GM18517 (cell line): ENCODE measurements around the gene E2F6.
"Not testable (repeated sequence)": the region's sequence is repeated elsewhere in the genome, so short reads cannot be mapped to it uniquely, and the experiment has no call there.

Experiments used
- ATAC-seq: cut with Tn5 transposase; IDR thresholded peaks from one replicate; pipeline ENCODE4 v1.9.1; 2021; ENCODE audit warnings: mild to moderate bottlenecking, moderate library complexity; ENCODE audit not compliant: unreplicated experiment

The E2F6 gene

GRCh38 chr2:11416931-11417330 lies 49.0 kb downstream of the E2F6 start:
- no peak for ATAC-seq

- no peak for ATAC-seq
Observed at GRCh38 chr2:11416186-11416585, 49.8 kb downstream of the E2F6 start.

- ATAC-seq, result no peak
Observed at GRCh38 chr2:11414372-11415124, 51.4 kb downstream of the E2F6 start.

- no peak for ATAC-seq
Observed at GRCh38 chr2:11412449-11412810, 53.5 kb downstream of the E2F6 start.

GRCh38 chr2:11411768-11412448 lies 54.1 kb downstream of the E2F6 start:
- no peak for ATAC-seq

- ATAC-seq, result no peak
Observed at GRCh38 chr2:11411244-11411643, 54.7 kb downstream of the E2F6 start.

- no peak for ATAC-seq
Observed at GRCh38 chr2:11410101-11410500, 55.9 kb downstream of the E2F6 start.

GRCh38 chr2:11409572-11409959 lies 56.4 kb downstream of the E2F6 start:
- no peak for ATAC-seq

GRCh38 chr2:11408959-11409571 lies 56.9 kb downstream of the E2F6 start:
- no peak for ATAC-seq

GRCh38 chr2:11407413-11407812 lies 58.5 kb downstream of the E2F6 start:
- no peak for ATAC-seq

GRCh38 chr2:11406958-11407381 lies 59.0 kb downstream of the E2F6 start:
- ATAC-seq, result no peak

GRCh38 chr2:11406267-11406957 lies 59.5 kb downstream of the E2F6 start:
- ATAC-seq, result no peak

GRCh38 chr2:11405599-11406266 lies 60.2 kb downstream of the E2F6 start:
- ATAC-seq, result no peak

- not testable (repeated sequence) for ATAC-seq
Observed at GRCh38 chr2:11405074-11405406, 60.9 kb downstream of the E2F6 start.

GRCh38 chr2:11404376-11405073 lies 61.4 kb downstream of the E2F6 start:
- ATAC-seq, result no peak

GRCh38 chr2:11402436-11402835 lies 63.5 kb downstream of the E2F6 start:
- ATAC-seq, result no peak

GRCh38 chr2:11399438-11399762 lies 66.6 kb downstream of the E2F6 start:
- ATAC-seq, result no peak

GRCh38 chr2:11398750-11399437 lies 67.1 kb downstream of the E2F6 start:
- no peak for ATAC-seq

- ATAC-seq, result no peak
Observed at GRCh38 chr2:11397513-11397912, 68.4 kb downstream of the E2F6 start.
